DMS53 treated with DMSO at 0.1 percent for 48 hours (cell line): ENCODE data around the gene DLG2.
"Not testable (repeated sequence)": the region's sequence is repeated elsewhere in the genome, so short reads cannot be mapped to it uniquely, and the experiment has no call there.

Experiments
- DNase-seq: peaks from one replicate; lab custom pipeline; 2025; ENCODE audit not compliant: unreplicated experiment; lab: John Stamatoyannopoulos, UW

Gene DLG2

DNA sequence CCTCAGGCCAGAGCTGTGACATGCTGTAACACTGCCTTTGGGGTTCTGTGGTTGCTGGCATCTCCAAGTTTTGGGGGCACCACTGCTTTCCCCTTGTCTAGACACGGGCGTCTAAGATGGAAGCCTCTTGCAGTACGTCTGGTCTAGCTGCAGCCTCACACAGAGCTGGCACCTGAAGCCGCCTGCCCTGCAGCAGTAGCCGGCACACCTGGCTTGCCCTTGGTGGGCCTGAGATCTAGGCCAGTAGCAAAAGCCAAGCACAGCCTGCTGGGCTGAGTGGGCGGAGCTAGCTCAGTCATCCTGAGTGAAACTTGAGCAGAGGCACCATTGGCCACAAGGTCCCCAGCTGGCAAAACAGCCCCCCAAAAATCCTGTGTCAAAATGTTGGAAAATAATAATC is 154.2 kb downstream of the DLG2 start:
- DNase-seq: no peak

DNA sequence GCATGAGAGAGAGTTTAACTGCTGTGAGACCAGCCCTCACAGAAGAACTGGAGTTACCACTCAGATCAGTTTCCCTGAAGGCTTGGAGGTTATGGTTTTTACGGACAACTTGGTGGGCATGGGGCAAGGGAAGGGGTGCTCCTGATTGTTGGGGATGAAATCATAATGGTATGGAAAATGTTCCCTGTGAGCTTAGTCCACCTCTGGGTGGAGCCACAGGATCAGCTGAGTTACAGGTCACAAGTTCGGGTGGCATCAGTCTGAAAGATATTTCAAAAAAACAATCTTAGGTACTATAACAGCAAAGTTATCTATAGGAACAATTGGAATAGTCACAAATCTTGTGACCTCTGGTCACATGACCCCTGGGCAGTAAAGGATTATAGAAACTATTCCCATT is 162.9 kb downstream of the DLG2 start:
- no peak for DNase-seq

- DNase-seq: no peak
Observed at GRCh38 chr11:85459304-85459703, 167.8 kb downstream of the DLG2 start.

GRCh38 chr11:85444479-85444878 is 182.7 kb downstream of the DLG2 start:
- DNase-seq: no peak

DNA sequence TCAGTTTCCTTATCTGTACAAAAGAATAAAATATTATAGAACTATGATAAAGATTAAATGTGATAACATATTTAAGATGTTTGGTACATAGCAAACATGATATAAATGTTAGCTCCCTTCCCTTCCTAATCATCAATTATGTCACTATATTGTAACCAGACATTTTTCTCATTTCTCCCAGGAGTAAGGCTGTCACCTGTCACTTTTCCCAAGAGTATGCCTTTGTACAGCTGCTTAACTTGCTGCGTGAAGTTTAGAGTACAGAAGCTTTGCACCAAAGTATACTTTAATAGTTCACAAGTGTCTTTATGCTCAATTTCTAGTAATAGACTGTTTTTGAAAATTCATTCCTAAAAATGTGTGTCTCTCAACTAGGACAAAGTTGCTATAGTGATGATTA is 186.9 kb downstream of the DLG2 start:
- no peak for DNase-seq

DNA sequence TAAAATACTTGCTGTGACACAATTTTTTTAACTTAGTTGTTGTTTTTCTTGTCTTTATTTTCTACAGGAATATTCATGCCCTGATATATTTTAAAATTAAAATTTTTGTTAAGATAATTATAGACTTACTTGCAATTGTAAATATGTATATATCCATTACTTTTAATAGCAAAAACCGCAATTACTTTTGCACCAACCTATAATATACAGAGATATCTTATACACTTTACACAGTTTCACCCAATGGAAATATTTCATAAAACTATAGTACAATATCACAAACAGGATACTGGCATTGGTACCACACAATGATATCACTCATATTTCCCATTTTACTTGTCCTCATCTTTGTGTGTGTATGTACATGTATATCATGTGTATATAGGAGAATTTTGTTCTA is 188.8 kb downstream of the DLG2 start:
- DNase-seq: no peak

DNA sequence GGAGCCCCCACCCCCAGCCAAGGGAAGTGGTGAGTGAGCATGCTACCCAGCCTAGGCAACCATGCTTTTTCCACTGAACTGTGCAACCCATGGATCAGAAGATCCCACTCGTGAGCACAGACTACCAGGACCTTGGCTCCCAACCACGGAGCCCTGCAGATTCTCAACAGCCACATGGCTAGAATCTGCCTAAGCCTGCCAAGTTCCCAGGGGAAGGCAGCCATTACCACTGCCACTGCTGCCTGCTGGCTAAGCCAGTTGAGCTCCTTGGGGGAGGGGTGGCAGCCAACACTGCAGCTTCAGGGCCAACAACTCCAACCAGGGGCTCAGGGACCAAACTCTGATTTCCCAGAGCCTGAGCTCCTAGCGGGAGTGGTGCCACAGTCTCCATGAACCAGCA is 195.8 kb downstream of the DLG2 start:
- DNase-seq: no peak

DNA sequence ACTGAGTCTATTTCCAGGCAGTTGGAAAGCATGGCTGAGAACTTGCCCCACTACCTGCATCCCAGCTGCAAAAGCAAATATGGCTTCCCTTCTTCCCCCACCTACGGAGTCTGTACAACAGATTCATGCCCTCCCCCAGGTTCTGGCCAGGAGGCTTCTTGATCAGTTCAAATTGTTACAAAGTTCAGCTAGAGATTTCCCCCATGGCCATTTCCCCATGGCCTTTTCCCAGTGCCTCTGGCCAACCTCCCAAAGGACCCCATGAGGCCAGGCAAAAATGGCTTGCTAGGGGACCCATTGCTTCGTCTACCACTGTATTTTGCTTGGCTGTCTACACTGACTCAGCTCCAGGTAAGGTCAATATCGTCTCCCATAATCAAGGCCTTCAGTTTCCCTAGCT is 203.3 kb downstream of the DLG2 start:
- no peak for DNase-seq

DNA sequence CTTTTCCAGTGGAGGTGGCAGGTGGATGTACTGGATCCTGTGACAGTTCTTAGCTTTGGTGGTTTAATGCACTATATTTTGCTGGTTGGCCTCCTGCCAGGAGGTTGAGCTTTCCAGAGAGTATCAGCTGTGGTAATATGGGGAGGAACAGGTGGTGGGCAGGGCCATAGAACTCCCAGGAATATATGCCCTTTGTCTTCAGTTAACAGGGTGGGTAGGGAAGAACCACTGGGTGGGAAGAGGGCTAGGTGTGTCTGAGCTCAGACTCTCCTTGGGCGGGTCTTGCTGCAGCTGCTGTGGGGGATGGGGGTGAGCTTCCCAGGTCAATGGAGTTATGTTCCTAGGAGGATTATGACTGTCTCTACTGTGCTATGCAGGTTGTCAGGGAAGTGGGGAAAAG is 203.8 kb downstream of the DLG2 start:
- DNase-seq: peak; percentile 15

- no peak for DNase-seq
Observed at GRCh38 chr11:85414175-85414574, 213.0 kb downstream of the DLG2 start.

DNA sequence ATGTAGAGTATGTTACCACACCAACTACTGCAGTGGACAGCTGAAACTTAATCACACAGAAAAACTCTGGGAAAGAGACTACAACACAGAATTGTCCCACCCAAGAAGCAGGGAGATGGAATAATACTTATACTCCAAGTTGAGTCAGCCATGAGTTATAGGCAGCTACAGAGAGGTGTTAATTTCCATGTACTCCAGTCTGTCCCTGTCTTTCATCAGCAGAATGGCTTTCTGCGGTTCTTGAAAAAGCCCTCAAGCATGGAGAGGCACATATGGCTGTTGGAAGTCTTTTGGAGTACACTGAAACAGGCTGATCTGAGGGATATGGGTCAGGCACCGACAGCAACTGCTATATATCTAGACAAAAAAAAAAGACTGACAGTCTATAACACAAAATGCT is 219.5 kb downstream of the DLG2 start:
- peak; percentile 98 for DNase-seq

- DNase-seq: no peak
Observed at GRCh38 chr11:85406841-85407240, 220.3 kb downstream of the DLG2 start.

DNA sequence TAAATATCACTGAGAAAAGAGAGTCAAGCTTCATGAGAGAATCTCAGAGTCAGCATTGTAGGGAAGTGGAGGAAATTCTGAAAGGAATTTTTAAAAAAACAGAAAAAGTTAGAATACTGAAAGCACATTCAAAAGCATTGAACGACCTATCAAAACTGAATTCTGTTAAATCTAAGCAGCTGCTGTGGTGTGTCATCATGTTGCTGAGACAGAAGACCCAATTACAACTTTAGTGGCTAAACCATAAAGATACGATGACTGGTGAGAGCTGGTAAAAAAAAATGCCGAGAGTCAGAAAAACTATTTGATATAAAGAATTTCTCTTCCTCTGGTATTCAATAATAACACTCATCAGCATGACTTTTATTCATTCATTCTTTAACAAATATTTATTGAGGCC is 220.8 kb downstream of the DLG2 start:
- no peak for DNase-seq

DNA sequence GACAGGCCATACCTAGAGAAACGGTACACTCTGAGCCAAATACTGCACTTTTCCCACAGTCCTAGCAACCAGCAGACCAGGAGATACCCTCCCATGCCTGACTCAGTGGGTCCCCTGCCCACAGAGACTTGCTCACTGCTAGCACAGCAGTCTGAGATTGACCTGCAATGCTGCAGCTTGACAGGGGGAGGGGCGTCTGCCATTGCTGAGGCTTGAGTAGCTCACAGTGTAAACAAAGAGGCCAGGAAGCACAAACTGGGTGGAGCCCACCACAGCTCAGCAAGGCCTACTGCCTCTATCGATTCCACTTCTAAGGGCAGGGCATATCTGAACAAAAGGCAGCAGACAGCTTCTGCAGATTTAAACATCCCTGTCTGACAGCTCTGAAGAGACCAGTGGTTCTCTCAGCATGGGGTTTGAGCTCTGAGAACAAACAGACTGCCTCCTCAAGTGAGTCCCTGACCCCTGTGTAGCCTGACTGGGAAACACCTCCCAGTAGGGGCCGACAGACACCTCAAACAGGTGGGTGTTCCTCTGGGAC is 231.6 kb downstream of the DLG2 start:
- DNase-seq: peak; percentile 54

DNA sequence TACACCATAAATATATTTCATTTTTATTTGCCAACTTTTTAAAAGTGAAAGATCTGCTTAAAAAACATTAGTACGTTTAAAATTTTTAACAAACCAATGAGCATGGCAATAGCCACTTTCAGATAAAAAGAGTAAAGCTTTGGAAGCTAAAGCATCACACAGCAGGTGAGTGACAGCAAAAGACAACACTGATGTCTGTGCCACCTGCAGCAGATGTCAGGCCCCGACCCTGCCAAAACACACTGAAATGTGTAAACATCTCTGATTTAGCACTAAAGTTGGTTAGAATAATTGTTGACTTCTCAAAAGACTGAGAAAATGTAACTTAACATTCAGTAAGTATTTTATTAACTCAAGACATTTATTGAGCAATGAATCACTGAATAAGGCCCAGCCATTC is 232.9 kb downstream of the DLG2 start:
- no peak for DNase-seq

DNA sequence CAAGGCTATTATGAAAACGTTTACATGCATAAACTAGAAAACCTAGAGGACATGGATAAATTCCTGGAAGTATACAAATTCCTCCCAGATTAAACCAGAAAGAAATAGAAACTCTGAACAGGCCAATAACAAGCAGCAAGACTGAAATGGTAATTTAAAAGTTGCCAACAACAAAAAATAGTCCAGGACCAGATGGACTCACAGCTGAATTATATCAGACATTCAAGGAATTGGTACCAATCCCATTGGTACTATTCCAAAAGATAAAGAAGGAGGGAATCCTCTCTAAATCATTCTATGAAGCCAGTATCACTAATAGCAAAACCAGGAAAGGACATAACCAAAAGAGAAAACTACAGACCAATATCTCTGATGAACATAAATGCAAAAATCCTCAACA is 236.0 kb downstream of the DLG2 start:
- no peak for DNase-seq

DNA sequence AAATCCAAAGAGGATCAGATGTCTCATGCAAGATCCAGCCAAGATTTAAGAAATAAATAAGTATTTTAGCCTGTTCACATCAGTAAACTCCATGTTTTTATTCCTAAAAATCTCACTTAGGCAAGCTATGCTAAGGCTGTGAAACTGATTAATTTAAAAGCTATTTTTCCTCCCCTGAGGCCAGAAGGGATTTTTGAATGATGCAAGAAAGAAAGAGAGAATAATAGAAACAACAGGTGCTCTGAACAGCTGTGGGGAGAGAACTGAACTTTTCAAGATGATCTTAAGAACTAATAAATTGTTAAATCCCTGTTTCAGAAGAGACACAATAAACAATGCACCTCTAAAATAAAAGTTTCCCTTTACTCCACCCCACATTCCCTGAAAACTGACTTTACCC is 241.6 kb downstream of the DLG2 start:
- DNase-seq: no peak

GRCh38 chr11:85385111-85385510 is 242.0 kb downstream of the DLG2 start:
- no peak for DNase-seq

- no peak for DNase-seq
Observed at GRCh38 chr11:85379066-85379465, 248.1 kb downstream of the DLG2 start.

- no peak for DNase-seq
Observed at GRCh38 chr11:85377901-85378300, 249.2 kb downstream of the DLG2 start.

- no peak for DNase-seq
Observed at GRCh38 chr11:85359859-85360258, 267.3 kb downstream of the DLG2 start.

DNA sequence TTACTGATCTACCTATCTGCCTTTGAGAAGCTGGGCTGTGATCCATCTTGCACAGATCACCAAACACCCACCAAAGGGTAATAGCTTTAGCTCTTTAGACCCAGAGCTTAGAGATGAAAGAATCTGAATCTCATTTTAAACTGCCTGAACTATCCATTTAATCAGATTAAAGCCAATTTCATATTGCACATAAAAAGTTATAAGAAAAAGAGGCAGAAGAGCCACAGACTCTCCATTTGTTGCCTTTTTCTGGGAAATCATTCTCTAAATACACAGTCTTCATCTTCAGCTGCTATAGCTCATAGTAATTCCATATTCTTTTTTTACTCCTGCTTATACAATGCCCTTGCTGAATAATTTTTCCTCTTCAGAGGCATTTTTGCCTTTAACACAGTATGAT is 271.2 kb downstream of the DLG2 start:
- DNase-seq: no peak

GRCh38 chr11:85349539-85349938 is 277.6 kb downstream of the DLG2 start:
- DNase-seq: not testable (repeated sequence)

DNA sequence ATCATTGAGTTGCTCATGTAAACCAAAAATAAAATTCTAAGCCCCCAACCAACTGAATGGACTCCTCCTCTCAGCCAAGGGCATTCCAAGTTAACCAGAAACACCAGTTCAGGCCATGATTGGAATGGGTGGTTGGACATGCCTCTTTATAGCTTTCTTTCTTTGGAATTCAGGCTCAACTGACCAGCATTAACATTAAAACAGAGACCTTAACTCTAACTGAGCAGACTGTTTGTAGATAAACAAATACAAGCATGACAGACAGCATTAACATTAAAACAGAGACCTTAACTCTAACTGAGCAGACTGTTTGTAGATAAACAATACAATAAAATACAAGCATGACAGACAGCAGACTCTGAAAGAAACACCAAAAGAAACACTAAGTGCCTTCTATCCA is 278.2 kb downstream of the DLG2 start:
- no peak for DNase-seq
